Kidney (tissue), 14 donors: ENCODE data around the gene DSTN. TPM values are rescaled to one million over a fixed set of nuclear protein-coding genes. Genes with fewer than 3 reads are reported as not detected.

Source experiments
- DNase-seq, 5 donors: peaks; one replicate each; pipeline ENCODE4 v3.0.0-alpha.2; 2013 to 2020
- FAIRE-seq: peaks from 2 replicates; lab custom pipeline; 2012; peaks lifted over from hg19 to GRCh38; lab: Jason Lieb, UNC
- H3K27ac ChIP-seq, 2 donors: one replicate each; pipeline ENCODE4 v1.7.0; 2013; ENCODE audit warnings: low read depth in 2 of 2, low read length in 2 of 2, inconsistent platforms in 1 of 2
- H3K27me3 ChIP-seq: one replicate; pipeline ENCODE4 v1.7.1; 2013; ENCODE audit warnings: low read length, inconsistent platforms; ENCODE audit not compliant: control insufficient read depth, insufficient read depth
- H3K36me3 ChIP-seq, 3 donors: one replicate each; pipeline versions ENCODE4 v1.7.0 to v1.7.1; 2013; ENCODE audit warnings: low read length in 3 of 3, control low read depth in 1 of 3, inconsistent platforms in 1 of 3; ENCODE audit not compliant: insufficient read depth in 3 of 3, control insufficient read depth in 2 of 3
- H3K4me1 ChIP-seq, 3 donors: one replicate each; pipeline versions ENCODE4 v1.7.0 to v1.7.1; 2013; ENCODE audit warnings: low read length in 3 of 3, inconsistent platforms in 1 of 3, low read depth in 1 of 3; ENCODE audit not compliant: control insufficient read depth in 2 of 3, insufficient read depth in 2 of 3
- H3K4me3 ChIP-seq, 3 donors: one replicate each; pipeline versions ENCODE4 v1.7.0 to v1.8.1; 2013; ENCODE audit warnings: low read length in 3 of 3, control low read depth in 1 of 3, inconsistent platforms in 1 of 3
- H3K9ac ChIP-seq, 3 donors: one replicate each; pipeline versions ENCODE4 v1.7.0 to v1.7.1; 2013; ENCODE audit warnings: low read length in 3 of 3, control low read depth in 1 of 3, inconsistent platforms in 1 of 3
- H3K9me3 ChIP-seq, 3 donors: one replicate each; pipeline versions ENCODE4 v1.7.0 to v1.7.1; 2013; ENCODE audit warnings: low read length in 3 of 3, control low read depth in 1 of 3, inconsistent platforms in 1 of 3; ENCODE audit not compliant: control insufficient read depth in 2 of 3, insufficient read depth in 1 of 3
- intact Hi-C: fragments of 100-400 bp; cut with DNase I; formaldehyde crosslinking; loops from one replicate; pipeline ENCODE4 v1.11.1; 2022
- polyA plus RNA-seq: library from polyadenylated mRNA; stranded (reverse); fragments of 350-450 nt; fragmentation: Illumina TruSeq; extraction: RNeasy Lipid Tissue Mini Kit (QIAGEN cat#74804); gene quantifications from one replicate; pipeline ENCODE4 v1.2.3, GENCODE V29; 2014; ENCODE audit warnings: low read depth, low replicate concordance; ENCODE audit not compliant: insufficient read depth
- total RNA-seq: library from RNA; stranded (reverse); fragmentation: NEBNext Ultra II Directional; extraction: Animal tissue kit (Norgen Biotek cat#: 25700); gene quantifications from one replicate; pipeline ENCODE4 v1.2.1, GENCODE V29; 2021
- TF ChIP-seq, protein P1 (sequence below): IDR thresholded peaks from 3 replicates; pipeline ENCODE4 v1.5.1; 2012; ENCODE audit warnings: mild to moderate bottlenecking, moderate library complexity, borderline replicate concordance; ENCODE audit not compliant: insufficient read depth; ENCODE audit errors: extremely low read depth
- donor health status: control.
- donor health status: control.
- donor health status: control.
- donor health status: control.
- donor health status: control.
- donor health status: DM: yes; HTN: yes; CAD: no.
- donor health status: Normal renal cell carcinoma (clear cell type).

DSTN gene
- total and polyA plus RNA-seq, 2 donors from 2014 or later, result 409 to 525 TPM

DNA sequence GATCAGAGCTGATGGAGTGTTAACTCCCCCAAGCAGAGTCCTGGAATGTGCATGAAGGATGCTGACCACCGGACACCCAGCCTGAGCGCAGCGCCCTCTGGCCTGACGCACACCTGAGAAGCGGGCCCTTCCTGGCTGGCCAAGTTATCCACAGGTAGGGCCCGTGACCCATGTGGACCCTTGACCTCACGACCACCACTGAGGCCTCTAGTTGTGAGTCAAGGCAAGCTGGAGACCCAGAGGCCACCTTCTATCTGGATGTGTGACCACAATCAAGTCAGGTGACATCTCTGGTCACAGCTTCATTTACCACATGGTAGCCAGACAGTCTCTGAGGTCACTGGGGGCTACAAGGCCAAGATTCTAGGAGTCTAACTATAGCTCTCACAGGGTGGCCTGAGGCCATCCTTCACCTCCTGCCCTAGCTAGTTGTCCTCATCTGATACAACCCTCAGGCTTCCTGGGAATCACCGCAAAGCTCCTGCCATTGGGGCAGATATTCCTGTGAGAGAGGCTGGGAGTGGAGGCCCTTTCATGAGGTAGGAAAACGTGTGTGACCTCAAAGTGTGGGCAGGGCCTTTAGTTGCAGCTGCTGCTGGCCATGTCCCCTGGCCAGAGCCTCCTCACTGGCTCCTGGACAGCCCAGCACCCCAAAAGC lies 53.1 kb downstream of the DSTN start:
- Histone ChIP-seq H3K4me1 (no peaks in the 10 kb centered on the region), H3K27ac (no peak overlapping the region), H3K36me3 (peaks cover 3 to 53% (median 42%) of the 10 kb centered on the region in 3 donors), H3K9ac (no peak overlapping the region), H3K4me3 (no peak overlapping the region), H3K9me3 (no peaks in the 10 kb centered on the region), H3K27me3 (no peaks in the 10 kb centered on the region)
- TF ChIP-seq, protein P1, sequence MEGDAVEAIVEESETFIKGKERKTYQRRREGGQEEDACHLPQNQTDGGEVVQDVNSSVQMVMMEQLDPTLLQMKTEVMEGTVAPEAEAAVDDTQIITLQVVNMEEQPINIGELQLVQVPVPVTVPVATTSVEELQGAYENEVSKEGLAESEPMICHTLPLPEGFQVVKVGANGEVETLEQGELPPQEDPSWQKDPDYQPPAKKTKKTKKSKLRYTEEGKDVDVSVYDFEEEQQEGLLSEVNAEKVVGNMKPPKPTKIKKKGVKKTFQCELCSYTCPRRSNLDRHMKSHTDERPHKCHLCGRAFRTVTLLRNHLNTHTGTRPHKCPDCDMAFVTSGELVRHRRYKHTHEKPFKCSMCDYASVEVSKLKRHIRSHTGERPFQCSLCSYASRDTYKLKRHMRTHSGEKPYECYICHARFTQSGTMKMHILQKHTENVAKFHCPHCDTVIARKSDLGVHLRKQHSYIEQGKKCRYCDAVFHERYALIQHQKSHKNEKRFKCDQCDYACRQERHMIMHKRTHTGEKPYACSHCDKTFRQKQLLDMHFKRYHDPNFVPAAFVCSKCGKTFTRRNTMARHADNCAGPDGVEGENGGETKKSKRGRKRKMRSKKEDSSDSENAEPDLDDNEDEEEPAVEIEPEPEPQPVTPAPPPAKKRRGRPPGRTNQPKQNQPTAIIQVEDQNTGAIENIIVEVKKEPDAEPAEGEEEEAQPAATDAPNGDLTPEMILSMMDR, result no peak
- intact Hi-C loops, result no loop called here
- DNase-seq (peak in 2 of 5 donors; percentile 19 to 54), FAIRE-seq (no peak)

DNA sequence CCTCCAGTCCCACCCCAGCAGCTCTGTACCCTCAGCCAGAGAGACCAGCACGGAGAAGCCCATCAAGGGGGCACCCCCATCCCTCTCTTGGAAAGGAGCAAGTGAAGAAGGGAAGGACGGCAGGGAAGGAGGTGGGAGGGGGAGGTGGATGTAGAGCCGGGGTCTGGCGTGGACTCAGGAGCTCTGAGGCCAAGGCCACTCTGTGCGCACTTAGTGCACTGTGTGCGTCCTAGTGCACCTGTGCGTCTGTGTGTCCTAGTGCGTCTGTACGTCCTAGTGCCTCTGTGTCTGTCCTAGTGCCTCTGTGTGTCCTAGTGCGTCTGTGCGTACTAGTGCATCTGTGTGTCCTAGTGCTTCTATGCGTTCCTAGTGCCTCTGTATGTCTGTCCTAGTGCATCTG lies 54.2 kb downstream of the DSTN start:
- Histone ChIP-seq H3K36me3 (peaks cover 3 to 52% (median 45%) of the 10 kb centered on the region in 3 donors), H3K27me3 (no peaks in the 10 kb centered on the region), H3K27ac (no peak overlapping the region), H3K9me3 (no peaks in the 10 kb centered on the region), H3K4me3 (no peak overlapping the region), H3K4me1 (no peaks in the 10 kb centered on the region), H3K9ac (no peak overlapping the region)
- TF ChIP-seq, protein P1, result no peak
- DNase-seq (peak in 2 of 5 donors; percentile 24 to 50), FAIRE-seq (no peak)
- intact Hi-C loops, result no loop called here

DNA sequence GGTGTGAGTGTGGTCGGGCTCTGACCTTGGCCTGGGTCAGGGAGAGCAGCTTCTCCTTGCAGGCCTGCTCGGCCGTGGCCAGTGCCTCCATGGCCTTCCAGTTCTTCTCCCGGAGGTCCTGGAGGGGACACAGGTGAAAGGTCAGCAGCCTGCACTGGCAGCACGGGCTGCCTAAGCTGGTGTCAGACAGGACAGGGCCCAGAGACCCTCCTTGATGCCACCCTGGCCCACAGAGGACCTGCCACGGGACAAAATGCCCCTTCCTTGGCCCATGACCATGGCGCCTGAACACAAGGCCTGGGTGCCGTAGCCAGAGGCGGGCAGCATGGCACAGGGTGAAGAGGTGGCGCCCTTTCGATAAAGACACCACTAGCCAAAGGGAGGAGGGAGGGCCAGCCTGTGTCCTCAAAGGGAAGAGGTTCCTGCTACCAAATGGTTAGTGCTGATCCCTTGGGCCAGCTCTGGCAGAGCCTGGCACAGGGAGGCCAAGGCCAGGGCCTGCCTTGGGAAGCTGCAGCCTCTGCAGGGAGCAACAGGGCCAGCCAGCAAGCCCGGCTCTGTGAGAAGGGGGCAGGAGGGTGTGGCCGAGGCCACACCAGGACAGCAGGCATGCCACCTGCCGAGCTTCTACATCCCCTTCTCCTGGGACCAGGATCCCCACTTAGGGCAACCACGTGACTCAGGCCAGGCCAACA lies 54.8 kb downstream of the DSTN start:
- TF ChIP-seq, protein P1, result no peak
- Histone ChIP-seq H3K4me1 (no peaks in the 10 kb centered on the region), H3K9ac (no peak overlapping the region), H3K4me3 (no peak overlapping the region), H3K27me3 (no peaks in the 10 kb centered on the region), H3K36me3 (peaks cover 3 to 56% (median 45%) of the 10 kb centered on the region in 3 donors), H3K9me3 (no peaks in the 10 kb centered on the region), H3K27ac (no peak overlapping the region)
- FAIRE-seq (no peak), DNase-seq (peak in 2 of 5 donors; percentile 29 to 66)
- intact Hi-C loops, result no loop called here
